Measurements from ENCODE around the gene SLC25A10. TPM values are rescaled to one million over a fixed set of nuclear protein-coding genes. Genes with fewer than 3 reads are reported as not detected.

SLC25A10 gene
- total RNA-seq (ENCODE audit: unreplicated experiment) = 60.8 TPM
- long read RNA-seq, transcript SLC25A10-202 (11 exons, 1,885 nt) = major isoform, 43 of 54 reads
- long read RNA-seq, partial matches to known transcripts = 0 of 54 reads
- long read RNA-seq, other reads (novel, unspliced or antisense) = 10 of 54 reads

DNA sequence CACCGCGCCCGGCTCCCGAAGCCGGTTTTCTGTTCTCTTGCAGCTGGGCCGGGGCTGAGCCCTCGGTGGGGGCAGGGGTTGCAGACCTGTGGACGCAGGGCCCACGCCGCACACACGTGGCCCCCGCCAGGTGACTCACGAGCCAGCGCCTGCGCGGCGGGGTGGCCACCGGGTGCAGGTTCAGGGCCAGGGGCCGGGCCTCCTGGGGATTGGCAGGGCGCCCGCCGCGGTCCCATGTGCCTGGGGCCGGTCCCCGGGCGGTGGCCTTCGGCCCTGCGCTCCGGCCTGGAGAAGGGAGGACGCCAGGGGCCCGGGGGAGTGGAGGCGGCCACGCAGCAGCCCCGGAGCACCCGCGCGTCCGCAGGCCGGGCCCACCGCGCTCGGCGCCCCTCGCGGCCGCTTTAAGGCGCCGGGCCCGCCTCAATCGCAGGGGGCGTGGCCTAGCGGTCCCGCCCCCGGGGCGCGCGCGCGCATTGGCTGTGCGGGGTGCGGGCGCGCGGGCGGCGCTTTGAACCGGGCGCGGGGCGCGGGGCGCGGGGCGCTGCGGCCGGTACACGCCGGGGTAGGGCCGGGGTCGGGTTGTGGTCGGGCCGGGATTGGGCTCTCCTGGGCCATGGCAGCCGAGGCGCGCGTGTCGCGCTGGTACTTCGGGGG, at the start of gene SLC25A10:
Gene SLC25A10 (plus strand): TSS at position 471 of the 654 bp plus-strand sequence. CDS start 143 bp downstream, at position 614.
- Mint-ChIP-seq H3K4me3 (ENCODE audit: unreplicated experiment) (peak within 1 kb of the TSS; percentile 95), H3K4me1 (ENCODE audit: low read depth, unreplicated experiment) (peaks cover 10% of the 10 kb centered on the region), H3K36me3 (ENCODE audit: unreplicated experiment) (no peaks in the 10 kb centered on the region), H3K27me3 (ENCODE audit: unreplicated experiment) (peaks cover 10% of the 10 kb centered on the region), H3K27ac (ENCODE audit: unreplicated experiment) (peak within 1 kb of the TSS; percentile 98), H3K9me3 (ENCODE audit: unreplicated experiment) (peaks cover 6% of the 10 kb centered on the region)
- peak; percentile 81 for DNase-seq
- TF ChIP-seq, protein P1, sequence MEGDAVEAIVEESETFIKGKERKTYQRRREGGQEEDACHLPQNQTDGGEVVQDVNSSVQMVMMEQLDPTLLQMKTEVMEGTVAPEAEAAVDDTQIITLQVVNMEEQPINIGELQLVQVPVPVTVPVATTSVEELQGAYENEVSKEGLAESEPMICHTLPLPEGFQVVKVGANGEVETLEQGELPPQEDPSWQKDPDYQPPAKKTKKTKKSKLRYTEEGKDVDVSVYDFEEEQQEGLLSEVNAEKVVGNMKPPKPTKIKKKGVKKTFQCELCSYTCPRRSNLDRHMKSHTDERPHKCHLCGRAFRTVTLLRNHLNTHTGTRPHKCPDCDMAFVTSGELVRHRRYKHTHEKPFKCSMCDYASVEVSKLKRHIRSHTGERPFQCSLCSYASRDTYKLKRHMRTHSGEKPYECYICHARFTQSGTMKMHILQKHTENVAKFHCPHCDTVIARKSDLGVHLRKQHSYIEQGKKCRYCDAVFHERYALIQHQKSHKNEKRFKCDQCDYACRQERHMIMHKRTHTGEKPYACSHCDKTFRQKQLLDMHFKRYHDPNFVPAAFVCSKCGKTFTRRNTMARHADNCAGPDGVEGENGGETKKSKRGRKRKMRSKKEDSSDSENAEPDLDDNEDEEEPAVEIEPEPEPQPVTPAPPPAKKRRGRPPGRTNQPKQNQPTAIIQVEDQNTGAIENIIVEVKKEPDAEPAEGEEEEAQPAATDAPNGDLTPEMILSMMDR (IDR thresholded peaks at IDR 0.05; ENCODE audit: partially characterized antibody, unreplicated experiment) = no peak

DNA sequence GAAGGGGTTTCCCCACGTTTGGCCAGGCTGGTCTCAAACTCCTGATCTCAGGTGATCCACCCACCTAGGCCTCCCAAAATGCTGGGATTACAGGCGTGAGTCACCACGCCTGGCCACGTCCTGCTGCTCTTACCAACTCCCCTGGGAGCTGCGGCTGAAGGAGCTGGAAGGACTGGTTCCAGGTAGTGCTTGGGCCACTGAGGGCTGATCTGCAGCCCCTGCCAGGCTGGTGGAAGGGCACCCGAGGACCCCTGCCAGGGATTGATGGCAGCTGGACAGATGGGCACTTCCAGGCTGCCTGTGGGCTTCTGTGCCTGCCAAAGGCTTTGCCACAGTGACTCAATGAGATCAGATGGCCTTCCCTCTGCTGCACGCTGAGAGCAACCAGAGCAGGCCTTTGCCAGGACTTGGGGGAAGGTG, 48.0 kb upstream of the SLC25A10 start:
- H3K4me1 Mint-ChIP-seq (ENCODE audit: low read depth, unreplicated experiment) = peaks cover 18% of the 10 kb centered on the region
- H3K27ac Mint-ChIP-seq (ENCODE audit: unreplicated experiment) = no peak overlapping the region
- TF ChIP-seq, protein P1 (IDR thresholded peaks at IDR 0.05; ENCODE audit: partially characterized antibody, unreplicated experiment) = no peak
- H3K27me3 Mint-ChIP-seq (ENCODE audit: unreplicated experiment) = peaks cover 2% of the 10 kb centered on the region
- H3K9me3 Mint-ChIP-seq (ENCODE audit: unreplicated experiment) = peaks cover 4% of the 10 kb centered on the region
- no peak for DNase-seq
- H3K4me3 Mint-ChIP-seq (ENCODE audit: unreplicated experiment) = no peak overlapping the region
- no peaks in the 10 kb centered on the region for H3K36me3 Mint-ChIP-seq (ENCODE audit: unreplicated experiment)

GRCh38 chr17:81665205-81666091, 46.6 kb upstream of the SLC25A10 start:
- H3K27me3 Mint-ChIP-seq (ENCODE audit: unreplicated experiment) = peaks cover 2% of the 10 kb centered on the region
- TF ChIP-seq, protein P1 (IDR thresholded peaks at IDR 0.05; ENCODE audit: partially characterized antibody, unreplicated experiment) = no peak
- H3K27ac Mint-ChIP-seq (ENCODE audit: unreplicated experiment) = peak overlapping the region; percentile 93
- H3K4me3 Mint-ChIP-seq (ENCODE audit: unreplicated experiment) = peak overlapping the region; percentile 98
- no peaks in the 10 kb centered on the region for H3K36me3 Mint-ChIP-seq (ENCODE audit: unreplicated experiment)
- DNase-seq = no peak
- peaks cover 18% of the 10 kb centered on the region for H3K4me1 Mint-ChIP-seq (ENCODE audit: low read depth, unreplicated experiment)
- peaks cover 3% of the 10 kb centered on the region for H3K9me3 Mint-ChIP-seq (ENCODE audit: unreplicated experiment)

- H3K4me3 Mint-ChIP-seq (ENCODE audit: unreplicated experiment) = peak overlapping the region; percentile 98
- no peak for DNase-seq
These were observed 46.1 kb upstream of the SLC25A10 start for GRCh38 chr17:81666092-81666341.

More at GRCh38 chr17:81666092-81666341, 46.1 kb upstream of the SLC25A10 start:
- Mint-ChIP-seq H3K27me3 (ENCODE audit: unreplicated experiment) (peaks cover 2% of the 10 kb centered on the region), H3K27ac (ENCODE audit: unreplicated experiment) (peak overlapping the region; percentile 93), H3K4me1 (ENCODE audit: low read depth, unreplicated experiment) (peaks cover 18% of the 10 kb centered on the region), H3K9me3 (ENCODE audit: unreplicated experiment) (peaks cover 3% of the 10 kb centered on the region), H3K36me3 (ENCODE audit: unreplicated experiment) (no peaks in the 10 kb centered on the region)
- TF ChIP-seq, protein P1 (IDR thresholded peaks at IDR 0.05; ENCODE audit: partially characterized antibody, unreplicated experiment) = no peak

Measured in glutamatergic neuron (in vitro differentiated cells).